ENCODE measurements around the gene ATP10A.

ATP10A gene

GRCh38 chr15:25770031-25770430 is 93.1 kb downstream of the ATP10A start:
- Histone ChIP-seq H3K14ac (ENCODE audit: low read length) (no peak overlapping the region), H3K27ac (replicated peaks; ENCODE audit: low read length) (no peak overlapping the region), H3K4me1 (ENCODE audit: control insufficient read depth in 2 of 2, insufficient read depth in 1 of 2, low read depth in 1 of 2, low read length in 2 of 2) (peaks cover 9% of the 10 kb centered on the region in 2 donors), H2BK15ac (ENCODE audit: low read length) (peak overlapping the region; percentile 39), H3K36me3 (replicated peaks in 1 of 2; ENCODE audit: control insufficient read depth in 2 of 2, insufficient read depth in 2 of 2, low read length in 2 of 2) (no peaks in the 10 kb centered on the region), H3K9me3 (replicated peaks in 1 of 2; ENCODE audit: control insufficient read depth in 2 of 2, insufficient read depth in 1 of 2, low read depth in 1 of 2, low read length in 2 of 2) (no peaks in the 10 kb centered on the region), H3K4me2 (ENCODE audit: insufficient read depth, low read length, poor library complexity, severe bottlenecking) (no peak overlapping the region), H3K4me3 (ENCODE audit: low read length in 2 of 2) (no peak overlapping the region), H3K23ac (ENCODE audit: low read depth, low read length, poor library complexity) (no peak overlapping the region), H3K18ac (ENCODE audit: low read length) (peak overlapping the region; percentile 72), H3K79me1 (ENCODE audit: low read depth, low read length) (no peaks in the 10 kb centered on the region), H4K8ac (ENCODE audit: low read depth, low read length) (no peak overlapping the region), H2BK120ac (ENCODE audit: low read depth, low read length) (no peak overlapping the region), H3K4ac (ENCODE audit: low read length) (no peak overlapping the region), H2BK5ac (ENCODE audit: low read length) (peak overlapping the region; percentile 16), H3K9ac (ENCODE audit: low read depth, low read length, poor library complexity) (no peak overlapping the region), H2AFZ (ENCODE audit: low read length) (no peak overlapping the region), H3K27me3 (ENCODE audit: control insufficient read depth in 3 of 3, insufficient read depth in 3 of 3, low read depth in 1 of 3, low read length in 3 of 3) (no peaks in the 10 kb centered on the region), H4K91ac (ENCODE audit: low read depth, low read length, poor library complexity) (no peak overlapping the region), H2BK12ac (ENCODE audit: low read length) (no peak overlapping the region), H2AK5ac (ENCODE audit: low read depth, low read length) (peak overlapping the region; percentile 58)
- no peak for DNase-seq (ENCODE audit: low spot score)
- no CpG with 5 or more reads among the region's 14 CpGs for WGBS, 2 donors (ENCODE audit: extremely low coverage in 2 of 2, insufficient read length in 2 of 2, insufficient replicate concordance in 1 of 2)

GRCh38 chr15:25768271-25768670 is 94.9 kb downstream of the ATP10A start:
- Histone ChIP-seq H3K14ac (ENCODE audit: low read length) (no peak overlapping the region), H2AK5ac (ENCODE audit: low read depth, low read length) (no peak overlapping the region), H2BK15ac (ENCODE audit: low read length) (peak overlapping the region; percentile 7), H2BK5ac (ENCODE audit: low read length) (no peak overlapping the region), H3K4me3 (ENCODE audit: low read length in 2 of 2) (no peak overlapping the region), H3K4me1 (ENCODE audit: control insufficient read depth in 2 of 2, insufficient read depth in 1 of 2, low read depth in 1 of 2, low read length in 2 of 2) (peaks cover 3 to 7% of the 10 kb centered on the region in 2 donors), H3K36me3 (replicated peaks in 1 of 2; ENCODE audit: control insufficient read depth in 2 of 2, insufficient read depth in 2 of 2, low read length in 2 of 2) (no peaks in the 10 kb centered on the region), H3K79me1 (ENCODE audit: low read depth, low read length) (no peaks in the 10 kb centered on the region), H3K9ac (ENCODE audit: low read depth, low read length, poor library complexity) (no peak overlapping the region), H3K4me2 (ENCODE audit: insufficient read depth, low read length, poor library complexity, severe bottlenecking) (no peak overlapping the region), H3K9me3 (replicated peaks in 1 of 2; ENCODE audit: control insufficient read depth in 2 of 2, insufficient read depth in 1 of 2, low read depth in 1 of 2, low read length in 2 of 2) (no peaks in the 10 kb centered on the region), H2BK12ac (ENCODE audit: low read length) (no peak overlapping the region), H3K27me3 (ENCODE audit: control insufficient read depth in 3 of 3, insufficient read depth in 3 of 3, low read depth in 1 of 3, low read length in 3 of 3) (no peaks in the 10 kb centered on the region), H3K27ac (replicated peaks; ENCODE audit: low read length) (no peak overlapping the region), H3K18ac (ENCODE audit: low read length) (peak overlapping the region; percentile 35), H4K8ac (ENCODE audit: low read depth, low read length) (no peak overlapping the region), H4K91ac (ENCODE audit: low read depth, low read length, poor library complexity) (no peak overlapping the region), H2AFZ (ENCODE audit: low read length) (no peak overlapping the region), H2BK120ac (ENCODE audit: low read depth, low read length) (peak overlapping the region; percentile 93), H3K4ac (ENCODE audit: low read length) (no peak overlapping the region), H3K23ac (ENCODE audit: low read depth, low read length, poor library complexity) (no peak overlapping the region)
- DNase-seq (ENCODE audit: low spot score) = no peak
- WGBS, 2 donors (ENCODE audit: extremely low coverage in 2 of 2, insufficient read length in 2 of 2, insufficient replicate concordance in 1 of 2) = no CpG with 5 or more reads among the region's 1 CpG

- Histone ChIP-seq H2BK12ac (ENCODE audit: low read length) (no peak overlapping the region), H2AK5ac (ENCODE audit: low read depth, low read length) (peak overlapping the region; percentile 60), H3K27ac (replicated peaks; ENCODE audit: low read length) (no peak overlapping the region), H2BK5ac (ENCODE audit: low read length) (no peak overlapping the region), H3K4me3 (ENCODE audit: low read length in 2 of 2) (no peak overlapping the region), H4K91ac (ENCODE audit: low read depth, low read length, poor library complexity) (no peak overlapping the region), H2BK15ac (ENCODE audit: low read length) (peak overlapping the region; percentile 7), H3K9me3 (replicated peaks in 1 of 2; ENCODE audit: control insufficient read depth in 2 of 2, insufficient read depth in 1 of 2, low read depth in 1 of 2, low read length in 2 of 2) (no peaks in the 10 kb centered on the region), H3K23ac (ENCODE audit: low read depth, low read length, poor library complexity) (peak overlapping the region; percentile 11), H2BK120ac (ENCODE audit: low read depth, low read length) (peak overlapping the region; percentile 93), H4K8ac (ENCODE audit: low read depth, low read length) (no peak overlapping the region), H3K4ac (ENCODE audit: low read length) (no peak overlapping the region), H3K9ac (ENCODE audit: low read depth, low read length, poor library complexity) (no peak overlapping the region), H2AFZ (ENCODE audit: low read length) (no peak overlapping the region), H3K27me3 (ENCODE audit: control insufficient read depth in 3 of 3, insufficient read depth in 3 of 3, low read depth in 1 of 3, low read length in 3 of 3) (no peaks in the 10 kb centered on the region), H3K18ac (ENCODE audit: low read length) (peak overlapping the region; percentile 35), H3K36me3 (replicated peaks in 1 of 2; ENCODE audit: control insufficient read depth in 2 of 2, insufficient read depth in 2 of 2, low read length in 2 of 2) (no peaks in the 10 kb centered on the region), H3K14ac (ENCODE audit: low read length) (peak overlapping the region; percentile 65), H3K4me2 (ENCODE audit: insufficient read depth, low read length, poor library complexity, severe bottlenecking) (no peak overlapping the region), H3K79me1 (ENCODE audit: low read depth, low read length) (no peaks in the 10 kb centered on the region), H3K4me1 (ENCODE audit: control insufficient read depth in 2 of 2, insufficient read depth in 1 of 2, low read depth in 1 of 2, low read length in 2 of 2) (peaks cover 3 to 7% of the 10 kb centered on the region in 2 donors)
- no peak for DNase-seq (ENCODE audit: low spot score)
- WGBS, 2 donors (ENCODE audit: extremely low coverage in 2 of 2, insufficient read length in 2 of 2, insufficient replicate concordance in 1 of 2) = no CpG with 5 or more reads among the region's 13 CpGs
Observed at GRCh38 chr15:25767356-25768151, 95.6 kb downstream of the ATP10A start.

GRCh38 chr15:25766417-25766816 is 96.7 kb downstream of the ATP10A start:
- no peak overlapping the region for H3K27ac ChIP-seq (replicated peaks; ENCODE audit: low read length)
- peak overlapping the region; percentile 70 for H3K18ac ChIP-seq (ENCODE audit: low read length)
- H3K4me3 ChIP-seq (ENCODE audit: low read length in 2 of 2) = no peak overlapping the region
- H3K27me3 ChIP-seq (ENCODE audit: control insufficient read depth in 3 of 3, insufficient read depth in 3 of 3, low read depth in 1 of 3, low read length in 3 of 3) = no peaks in the 10 kb centered on the region
- H4K8ac ChIP-seq (ENCODE audit: low read depth, low read length) = no peak overlapping the region
- no peak overlapping the region for H3K4ac ChIP-seq (ENCODE audit: low read length)
- no peak overlapping the region for H4K91ac ChIP-seq (ENCODE audit: low read depth, low read length, poor library complexity)
- no peaks in the 10 kb centered on the region for H3K79me1 ChIP-seq (ENCODE audit: low read depth, low read length)
- no peak overlapping the region for H2BK12ac ChIP-seq (ENCODE audit: low read length)
- H3K4me2 ChIP-seq (ENCODE audit: insufficient read depth, low read length, poor library complexity, severe bottlenecking) = no peak overlapping the region
- peak overlapping the region; percentile 34 for H2BK15ac ChIP-seq (ENCODE audit: low read length)
- no peak overlapping the region for H2AFZ ChIP-seq (ENCODE audit: low read length)
- H3K23ac ChIP-seq (ENCODE audit: low read depth, low read length, poor library complexity) = no peak overlapping the region
- H3K9ac ChIP-seq (ENCODE audit: low read depth, low read length, poor library complexity) = no peak overlapping the region
- H3K36me3 ChIP-seq (replicated peaks in 1 of 2; ENCODE audit: control insufficient read depth in 2 of 2, insufficient read depth in 2 of 2, low read length in 2 of 2) = no peaks in the 10 kb centered on the region
- H2BK5ac ChIP-seq (ENCODE audit: low read length) = no peak overlapping the region
- H2AK5ac ChIP-seq (ENCODE audit: low read depth, low read length) = peak overlapping the region; percentile 50
- H3K4me1 ChIP-seq (ENCODE audit: control insufficient read depth in 2 of 2, insufficient read depth in 1 of 2, low read depth in 1 of 2, low read length in 2 of 2) = peaks cover 2 to 5% of the 10 kb centered on the region in 2 donors
- no peak overlapping the region for H2BK120ac ChIP-seq (ENCODE audit: low read depth, low read length)
- H3K9me3 ChIP-seq (replicated peaks in 1 of 2; ENCODE audit: control insufficient read depth in 2 of 2, insufficient read depth in 1 of 2, low read depth in 1 of 2, low read length in 2 of 2) = no peaks in the 10 kb centered on the region
- no peak overlapping the region for H3K14ac ChIP-seq (ENCODE audit: low read length)
- no peak for DNase-seq (ENCODE audit: low spot score)
- WGBS, 2 donors (ENCODE audit: extremely low coverage in 2 of 2, insufficient read length in 2 of 2, insufficient replicate concordance in 1 of 2) = no CpG with 5 or more reads among the region's 7 CpGs
